ENCODE results near the gene MAPK8. TPM values are rescaled to one million over a fixed set of nuclear protein-coding genes. Genes with fewer than 3 reads are reported as not detected.

The MAPK8 gene
- total RNA-seq, 1 experiment from 2014 or later, result 52.9 TPM

GRCh38 chr10:48335788-48336187 is 29.3 kb downstream of the MAPK8 start:
- ChIA-PET POLR2A (no interaction called here), CTCF (no interaction called here)
- no peak for DNase-seq (ENCODE audit: low spot score)
- Mint-ChIP-seq H3K27me3 (ENCODE audit: low read depth) (no peaks in the 10 kb centered on the region), H3K4me1 (peaks cover 16% of the 10 kb centered on the region), H3K9me3 (peaks cover 22% of the 10 kb centered on the region), H3K27ac (no peak overlapping the region), H3K4me3 (no peak overlapping the region), H3K36me3 (peaks cover 24% of the 10 kb centered on the region)
- ATAC-seq, result no peak
- TF ChIP-seq CREM (CRISPR knock-in tag; IDR thresholded peaks at IDR 0.05) (no peak), USF2 (CRISPR knock-in tag; IDR thresholded peaks at IDR 0.05) (no peak), ZNF532 (CRISPR knock-in tag; IDR thresholded peaks at IDR 0.05; ENCODE audit: borderline replicate concordance) (no peak), TP53 (CRISPR knock-in tag; IDR thresholded peaks at IDR 0.05) (no peak), PREB (CRISPR knock-in tag; IDR thresholded peaks at IDR 0.05; ENCODE audit: borderline replicate concordance) (no peak), STAT6 (CRISPR knock-in tag; conservative IDR thresholded peaks at IDR 0.05; ENCODE audit: low read depth) (no peak), ZNF138 (CRISPR knock-in tag; conservative IDR thresholded peaks at IDR 0.05) (no peak), ZNF416 (CRISPR knock-in tag; IDR thresholded peaks at IDR 0.05) (no peak), NR1H2 (CRISPR knock-in tag; IDR thresholded peaks at IDR 0.05) (no peak), ZNF396 (CRISPR knock-in tag; IDR thresholded peaks at IDR 0.05; ENCODE audit: borderline replicate concordance) (no peak), ZNF263 (CRISPR knock-in tag; IDR thresholded peaks at IDR 0.05; ENCODE audit: low read depth) (no peak), ZBTB21 (CRISPR knock-in tag; IDR thresholded peaks at IDR 0.05; ENCODE audit: borderline replicate concordance) (no peak), MAX (CRISPR knock-in tag; IDR thresholded peaks at IDR 0.05) (no peak), FOXP4 (CRISPR knock-in tag; IDR thresholded peaks at IDR 0.05) (no peak), ZSCAN18 (CRISPR knock-in tag; IDR thresholded peaks at IDR 0.05) (no peak), FOXJ3 (CRISPR knock-in tag; IDR thresholded peaks at IDR 0.05; ENCODE audit: borderline replicate concordance) (no peak), IRF2 (CRISPR knock-in tag; IDR thresholded peaks at IDR 0.05; ENCODE audit: borderline replicate concordance, low read depth) (no peak), ZMAT4 (CRISPR knock-in tag; IDR thresholded peaks at IDR 0.05) (no peak)
